ENCODE measurements around the gene LHPP.
A peak's percentile ranks its signal among the peaks of the same experiment; 100 is the strongest.

LHPP gene

DNA sequence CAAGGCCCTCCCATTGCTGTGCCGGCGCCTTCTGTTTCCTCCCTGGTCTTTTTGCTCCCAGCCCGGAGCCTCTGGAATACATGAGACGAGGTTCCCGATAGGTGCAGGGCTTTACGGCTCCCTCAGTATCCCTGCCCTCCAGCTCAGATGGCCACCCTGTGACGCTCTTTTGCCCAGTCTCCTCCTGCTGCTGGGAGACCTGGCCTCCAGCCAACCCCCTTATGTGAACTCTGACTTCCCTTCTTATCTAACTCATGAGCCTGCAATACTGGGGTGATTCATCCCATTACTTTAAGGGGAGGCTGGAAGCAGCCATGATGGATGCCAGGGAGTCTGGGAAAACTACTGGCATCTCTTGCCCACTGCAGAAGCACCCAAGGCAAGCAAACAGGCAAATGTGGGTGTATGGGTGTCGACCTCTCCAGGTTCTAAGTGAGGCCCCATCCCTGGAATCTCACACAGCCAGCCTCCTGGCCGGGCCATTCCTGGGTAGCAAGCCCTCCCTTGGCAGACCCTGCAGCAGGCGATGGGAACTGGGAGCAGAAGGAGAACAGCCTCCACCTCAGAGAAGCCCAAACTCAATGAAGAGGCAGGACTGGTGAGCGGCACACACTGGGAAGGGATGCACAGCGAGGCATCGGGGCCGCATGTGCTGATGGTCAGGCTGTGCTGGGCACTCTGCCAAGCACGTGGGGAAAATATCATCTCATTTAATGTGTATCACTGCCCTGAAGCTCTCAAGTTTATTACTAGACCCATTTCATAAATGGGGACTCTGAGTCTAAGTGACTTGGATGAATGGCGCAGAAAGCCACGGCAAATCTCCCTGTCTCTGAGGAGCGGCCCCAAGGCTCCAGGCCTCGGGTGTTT is 185.1 kb downstream of the LHPP start:
- Histone ChIP-seq H3K9me3 (ENCODE audit: insufficient read depth, low read depth, low read length) (no peaks in the 10 kb centered on the region), H3K36me3 (ENCODE audit: insufficient read depth, low read depth, low read length) (no peaks in the 10 kb centered on the region), H3K4me1 (ENCODE audit: insufficient read depth, low read length) (peaks cover 12% of the 10 kb centered on the region), H3K27ac (ENCODE audit: low read length) (no peak overlapping the region), H3K4me3 (ENCODE audit: low read length) (no peak overlapping the region), H3K9ac (ENCODE audit: low read depth, low read length) (no peak overlapping the region), H3K27me3 (ENCODE audit: insufficient read depth, low read length) (no peaks in the 10 kb centered on the region)

DNA sequence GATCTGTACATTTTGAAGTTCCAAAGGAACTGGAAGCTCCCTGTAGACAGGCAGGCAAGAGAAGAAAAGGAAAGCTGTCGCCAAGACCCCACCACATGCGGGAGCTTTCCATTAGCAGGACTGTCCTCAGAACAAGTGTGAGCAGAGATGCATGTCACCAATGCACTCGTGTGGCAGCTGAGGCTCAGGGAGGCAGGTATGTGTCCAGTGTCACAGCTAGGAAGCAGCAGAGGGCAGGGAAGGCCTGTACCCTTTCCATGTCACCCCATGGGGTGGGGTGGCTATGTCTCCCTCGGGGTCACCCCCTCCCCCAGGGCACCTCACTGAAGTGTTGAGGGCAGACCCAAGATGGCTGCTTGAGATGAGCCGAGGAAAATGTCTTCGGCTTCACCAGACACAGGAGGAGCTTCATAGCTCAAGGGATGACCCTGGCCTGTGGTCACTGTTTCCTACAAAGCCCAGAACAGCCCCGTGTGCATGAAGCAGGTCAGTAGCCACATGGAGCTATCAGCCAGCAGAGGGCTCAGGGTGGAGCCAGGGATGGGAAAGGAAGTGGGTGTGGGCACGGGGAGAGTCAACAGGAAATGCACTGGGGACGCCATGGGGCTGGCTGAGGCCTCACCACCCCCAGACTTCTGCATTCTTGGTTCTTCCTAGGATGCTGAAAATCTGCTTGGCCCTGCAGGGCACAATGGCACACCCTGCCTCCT is 186.0 kb downstream of the LHPP start:
- H3K27me3 ChIP-seq (ENCODE audit: insufficient read depth, low read length) = no peaks in the 10 kb centered on the region
- H3K36me3 ChIP-seq (ENCODE audit: insufficient read depth, low read depth, low read length) = no peaks in the 10 kb centered on the region
- no peak overlapping the region for H3K4me3 ChIP-seq (ENCODE audit: low read length)
- H3K27ac ChIP-seq (ENCODE audit: low read length) = no peak overlapping the region
- H3K9me3 ChIP-seq (ENCODE audit: insufficient read depth, low read depth, low read length) = no peaks in the 10 kb centered on the region
- H3K4me1 ChIP-seq (ENCODE audit: insufficient read depth, low read length) = peaks cover 14% of the 10 kb centered on the region
- H3K9ac ChIP-seq (ENCODE audit: low read depth, low read length) = no peak overlapping the region

GRCh38 chr10:124648131-124648475 is 186.5 kb downstream of the LHPP start:
- Histone ChIP-seq H3K9me3 (ENCODE audit: insufficient read depth, low read depth, low read length) (no peaks in the 10 kb centered on the region), H3K27me3 (ENCODE audit: insufficient read depth, low read length) (no peaks in the 10 kb centered on the region), H3K27ac (ENCODE audit: low read length) (no peak overlapping the region), H3K36me3 (ENCODE audit: insufficient read depth, low read depth, low read length) (no peaks in the 10 kb centered on the region), H3K4me3 (ENCODE audit: low read length) (no peak overlapping the region), H3K9ac (ENCODE audit: low read depth, low read length) (no peak overlapping the region), H3K4me1 (ENCODE audit: insufficient read depth, low read length) (peaks cover 14% of the 10 kb centered on the region)

GRCh38 chr10:124648738-124649137 is 187.1 kb downstream of the LHPP start:
- Histone ChIP-seq H3K4me1 (ENCODE audit: insufficient read depth, low read length) (peaks cover 14% of the 10 kb centered on the region), H3K4me3 (ENCODE audit: low read length) (no peak overlapping the region), H3K9me3 (ENCODE audit: insufficient read depth, low read depth, low read length) (no peaks in the 10 kb centered on the region), H3K36me3 (ENCODE audit: insufficient read depth, low read depth, low read length) (no peaks in the 10 kb centered on the region), H3K27ac (ENCODE audit: low read length) (no peak overlapping the region), H3K27me3 (ENCODE audit: insufficient read depth, low read length) (no peaks in the 10 kb centered on the region), H3K9ac (ENCODE audit: low read depth, low read length) (no peak overlapping the region)

DNA sequence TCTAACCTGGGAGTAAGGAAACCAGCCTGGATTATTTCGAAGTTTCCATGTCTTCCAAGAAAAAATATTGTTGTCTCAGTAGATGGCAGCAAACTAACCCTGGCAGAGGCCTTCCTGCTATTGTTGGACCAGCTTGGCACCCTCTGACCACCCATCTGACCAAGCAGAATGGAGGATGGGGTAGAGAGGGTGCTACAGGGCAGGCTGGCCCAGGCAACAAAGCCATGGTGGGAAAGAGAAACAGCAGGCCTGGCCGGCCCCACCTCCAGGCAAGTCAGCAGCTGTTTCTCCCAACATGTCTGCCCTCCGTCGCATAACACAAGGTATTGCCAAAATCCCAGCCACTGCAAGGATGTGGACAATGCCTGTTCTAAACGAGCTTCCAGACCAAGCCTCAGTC is 187.6 kb downstream of the LHPP start:
- no peaks in the 10 kb centered on the region for H3K27me3 ChIP-seq (ENCODE audit: insufficient read depth, low read length)
- no peak overlapping the region for H3K4me3 ChIP-seq (ENCODE audit: low read length)
- H3K4me1 ChIP-seq (ENCODE audit: insufficient read depth, low read length) = peaks cover 14% of the 10 kb centered on the region
- H3K27ac ChIP-seq (ENCODE audit: low read length) = no peak overlapping the region
- no peaks in the 10 kb centered on the region for H3K9me3 ChIP-seq (ENCODE audit: insufficient read depth, low read depth, low read length)
- no peak overlapping the region for H3K9ac ChIP-seq (ENCODE audit: low read depth, low read length)
- no peaks in the 10 kb centered on the region for H3K36me3 ChIP-seq (ENCODE audit: insufficient read depth, low read depth, low read length)

DNA sequence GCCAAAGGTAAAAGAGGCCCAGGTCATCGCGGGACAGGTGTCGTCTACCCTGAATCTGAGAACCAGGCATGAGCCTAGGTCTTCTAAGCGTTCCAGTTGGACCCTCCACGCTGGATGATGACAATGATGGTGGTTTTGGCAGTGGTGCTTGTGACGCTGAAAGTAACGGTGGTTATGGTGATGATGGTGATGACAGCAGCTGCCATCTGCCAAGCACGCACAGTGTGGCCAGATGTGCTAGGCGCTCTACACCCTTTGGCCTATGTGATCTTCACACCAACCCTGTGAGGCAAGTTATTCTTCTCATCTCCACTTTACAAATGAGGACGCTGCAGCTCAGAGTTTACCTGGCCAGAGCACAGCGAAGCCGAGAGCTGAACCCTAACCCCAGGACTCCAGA is 188.6 kb downstream of the LHPP start:
- Histone ChIP-seq H3K36me3 (ENCODE audit: insufficient read depth, low read depth, low read length) (no peaks in the 10 kb centered on the region), H3K9me3 (ENCODE audit: insufficient read depth, low read depth, low read length) (no peaks in the 10 kb centered on the region), H3K4me1 (ENCODE audit: insufficient read depth, low read length) (peaks cover 17% of the 10 kb centered on the region), H3K9ac (ENCODE audit: low read depth, low read length) (0 out of 2 replicates have a peak overlapping the region, but pooled peaks have one; percentile 10), H3K27me3 (ENCODE audit: insufficient read depth, low read length) (no peaks in the 10 kb centered on the region), H3K4me3 (ENCODE audit: low read length) (no peak overlapping the region), H3K27ac (ENCODE audit: low read length) (no peak overlapping the region)

DNA sequence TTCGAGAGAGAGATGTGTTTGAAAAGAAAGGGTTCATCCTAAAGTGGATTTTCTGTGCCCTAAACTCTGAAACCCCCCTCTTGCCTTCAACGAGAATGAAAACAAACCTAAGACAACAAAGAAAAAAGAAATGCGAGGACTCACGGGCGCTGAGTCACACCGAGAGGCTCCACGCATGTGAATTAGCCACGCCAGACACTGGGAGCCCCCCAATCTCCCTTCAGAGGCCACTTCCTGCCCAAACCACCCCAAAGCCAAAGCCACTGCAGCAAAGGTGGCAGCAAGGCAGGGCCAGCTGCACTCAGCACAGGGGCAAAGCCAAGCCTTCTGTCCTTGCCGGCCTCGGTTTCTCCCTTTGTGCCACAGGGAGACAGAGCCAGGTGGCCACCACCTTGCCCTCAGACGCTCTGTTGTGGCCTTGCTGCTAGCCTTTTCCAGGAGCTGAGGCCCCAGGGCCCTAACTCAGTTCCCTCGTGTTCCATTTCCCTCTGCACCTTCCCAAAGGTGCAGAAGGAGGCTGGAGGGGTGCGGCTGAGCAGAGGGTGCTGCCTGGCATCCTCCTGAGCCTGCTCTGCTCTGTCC is 189.3 kb downstream of the LHPP start:
- 0 out of 2 replicates have a peak overlapping the region, but pooled peaks have one; percentile 10 for H3K9ac ChIP-seq (ENCODE audit: low read depth, low read length)
- peaks cover 18% of the 10 kb centered on the region for H3K4me1 ChIP-seq (ENCODE audit: insufficient read depth, low read length)
- H3K9me3 ChIP-seq (ENCODE audit: insufficient read depth, low read depth, low read length) = no peaks in the 10 kb centered on the region
- H3K27ac ChIP-seq (ENCODE audit: low read length) = no peak overlapping the region
- H3K36me3 ChIP-seq (ENCODE audit: insufficient read depth, low read depth, low read length) = no peaks in the 10 kb centered on the region
- no peak overlapping the region for H3K4me3 ChIP-seq (ENCODE audit: low read length)
- no peaks in the 10 kb centered on the region for H3K27me3 ChIP-seq (ENCODE audit: insufficient read depth, low read length)

DNA sequence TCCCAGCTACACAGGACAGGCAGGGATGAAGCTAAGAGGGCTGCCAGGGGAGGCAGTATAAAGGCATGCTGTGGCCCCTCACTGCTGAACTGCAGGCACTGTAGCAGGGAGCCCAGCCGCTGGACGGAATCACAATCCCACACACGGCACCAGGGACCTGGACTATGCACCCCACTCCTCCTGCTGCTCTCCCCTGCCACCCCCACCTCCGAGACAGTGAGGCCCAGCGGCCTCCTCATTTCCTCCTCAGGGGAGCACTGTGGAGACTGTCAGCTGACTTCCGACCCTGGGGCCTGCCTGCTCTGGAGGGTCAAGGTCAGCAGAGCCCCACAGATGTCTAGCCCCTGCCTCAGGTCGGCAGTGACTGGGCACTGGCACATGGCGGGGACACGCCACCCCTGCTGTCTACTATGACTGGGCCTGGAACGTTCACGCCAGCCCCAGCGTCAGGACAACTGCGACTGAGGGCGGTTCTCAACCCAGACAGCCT is 189.8 kb downstream of the LHPP start:
- H3K9me3 ChIP-seq (ENCODE audit: insufficient read depth, low read depth, low read length) = no peaks in the 10 kb centered on the region
- H3K9ac ChIP-seq (ENCODE audit: low read depth, low read length) = 0 out of 2 replicates have a peak overlapping the region, but pooled peaks have one; percentile 10
- H3K4me3 ChIP-seq (ENCODE audit: low read length) = no peak overlapping the region
- peaks cover 15% of the 10 kb centered on the region for H3K4me1 ChIP-seq (ENCODE audit: insufficient read depth, low read length)
- H3K36me3 ChIP-seq (ENCODE audit: insufficient read depth, low read depth, low read length) = no peaks in the 10 kb centered on the region
- no peaks in the 10 kb centered on the region for H3K27me3 ChIP-seq (ENCODE audit: insufficient read depth, low read length)
- no peak overlapping the region for H3K27ac ChIP-seq (ENCODE audit: low read length)

GRCh38 chr10:124652200-124652599 is 190.6 kb downstream of the LHPP start:
- Histone ChIP-seq H3K36me3 (ENCODE audit: insufficient read depth, low read depth, low read length) (no peaks in the 10 kb centered on the region), H3K9ac (ENCODE audit: low read depth, low read length) (no peak overlapping the region), H3K4me3 (ENCODE audit: low read length) (no peak overlapping the region), H3K9me3 (ENCODE audit: insufficient read depth, low read depth, low read length) (no peaks in the 10 kb centered on the region), H3K27me3 (ENCODE audit: insufficient read depth, low read length) (no peaks in the 10 kb centered on the region), H3K27ac (ENCODE audit: low read length) (no peak overlapping the region), H3K4me1 (ENCODE audit: insufficient read depth, low read length) (peaks cover 15% of the 10 kb centered on the region)

DNA sequence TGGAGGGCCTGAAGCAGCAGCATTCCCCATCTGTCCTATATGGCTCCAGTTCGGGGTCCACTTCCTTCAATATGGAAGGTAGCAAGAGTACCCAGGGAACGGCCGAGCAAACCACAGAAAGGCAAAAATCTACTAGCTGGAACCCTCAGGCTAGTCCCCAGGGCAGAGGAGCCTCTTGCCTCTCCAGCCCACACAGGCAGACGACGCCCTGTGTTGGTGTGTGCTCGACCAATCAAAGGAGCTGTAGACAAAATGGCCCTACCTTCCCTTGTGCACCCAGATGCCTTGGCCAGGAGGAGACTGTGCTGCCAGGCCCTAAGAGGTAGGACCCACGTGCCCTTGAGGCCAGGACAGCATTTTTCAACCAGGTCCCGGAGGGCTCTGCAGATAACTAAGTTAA is 191.1 kb downstream of the LHPP start:
- no peak overlapping the region for H3K4me3 ChIP-seq (ENCODE audit: low read length)
- no peaks in the 10 kb centered on the region for H3K27me3 ChIP-seq (ENCODE audit: insufficient read depth, low read length)
- no peaks in the 10 kb centered on the region for H3K36me3 ChIP-seq (ENCODE audit: insufficient read depth, low read depth, low read length)
- no peak overlapping the region for H3K9ac ChIP-seq (ENCODE audit: low read depth, low read length)
- H3K9me3 ChIP-seq (ENCODE audit: insufficient read depth, low read depth, low read length) = no peaks in the 10 kb centered on the region
- no peak overlapping the region for H3K27ac ChIP-seq (ENCODE audit: low read length)
- H3K4me1 ChIP-seq (ENCODE audit: insufficient read depth, low read length) = peaks cover 15% of the 10 kb centered on the region

DNA sequence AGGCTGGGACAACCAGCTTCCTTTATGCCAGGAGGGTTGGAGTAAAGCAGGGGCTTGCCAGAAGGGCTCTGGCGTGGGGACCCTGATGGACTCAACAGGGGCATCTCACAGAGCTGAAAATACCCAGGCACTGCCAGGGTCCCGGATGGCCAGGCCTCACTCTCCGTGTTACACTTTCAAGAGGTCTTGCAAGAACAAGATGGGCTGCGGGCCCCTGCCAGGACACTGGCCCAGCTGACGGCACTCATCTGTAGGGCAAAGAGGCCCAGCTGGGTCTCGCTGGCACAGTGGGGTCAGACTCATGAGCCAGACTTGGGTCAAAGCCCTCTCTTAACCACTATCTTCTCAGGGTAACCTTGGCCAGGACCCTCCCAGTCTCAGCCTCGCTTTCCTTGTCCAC is 191.7 kb downstream of the LHPP start:
- no peaks in the 10 kb centered on the region for H3K36me3 ChIP-seq (ENCODE audit: insufficient read depth, low read depth, low read length)
- no peaks in the 10 kb centered on the region for H3K9me3 ChIP-seq (ENCODE audit: insufficient read depth, low read depth, low read length)
- H3K4me1 ChIP-seq (ENCODE audit: insufficient read depth, low read length) = peaks cover 15% of the 10 kb centered on the region
- no peak overlapping the region for H3K4me3 ChIP-seq (ENCODE audit: low read length)
- H3K27ac ChIP-seq (ENCODE audit: low read length) = no peak overlapping the region
- H3K9ac ChIP-seq (ENCODE audit: low read depth, low read length) = no peak overlapping the region
- H3K27me3 ChIP-seq (ENCODE audit: insufficient read depth, low read length) = no peaks in the 10 kb centered on the region

Measured in iPS-20b (cell line).